ENCODE measurements around the gene HS2ST1.

DNA sequence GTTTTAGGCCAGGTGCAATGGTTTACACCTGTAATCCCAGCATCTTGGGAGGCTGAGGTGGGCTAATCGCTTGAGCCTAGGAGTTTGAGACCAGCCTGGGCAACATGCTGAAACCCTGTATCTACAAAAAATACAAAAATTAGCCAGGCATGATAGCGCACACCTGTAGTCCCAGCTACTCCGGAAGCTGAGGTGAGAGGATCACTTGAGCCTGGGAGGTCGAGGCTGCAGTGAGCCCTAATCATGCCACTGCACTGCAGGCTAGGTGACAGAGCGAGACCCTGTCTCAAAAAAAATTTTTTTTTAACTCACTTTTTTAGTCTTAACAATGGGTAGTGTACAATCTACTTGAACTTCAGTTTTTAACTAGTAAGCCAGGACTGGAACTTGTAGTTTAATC is 137.5 kb downstream of the HS2ST1 start:
- no peak for TF ChIP-seq EZH2 (IDR thresholded peaks at IDR 0.05; ENCODE audit: low read length, missing control alignments)
- TF ChIP-seq, protein P1, sequence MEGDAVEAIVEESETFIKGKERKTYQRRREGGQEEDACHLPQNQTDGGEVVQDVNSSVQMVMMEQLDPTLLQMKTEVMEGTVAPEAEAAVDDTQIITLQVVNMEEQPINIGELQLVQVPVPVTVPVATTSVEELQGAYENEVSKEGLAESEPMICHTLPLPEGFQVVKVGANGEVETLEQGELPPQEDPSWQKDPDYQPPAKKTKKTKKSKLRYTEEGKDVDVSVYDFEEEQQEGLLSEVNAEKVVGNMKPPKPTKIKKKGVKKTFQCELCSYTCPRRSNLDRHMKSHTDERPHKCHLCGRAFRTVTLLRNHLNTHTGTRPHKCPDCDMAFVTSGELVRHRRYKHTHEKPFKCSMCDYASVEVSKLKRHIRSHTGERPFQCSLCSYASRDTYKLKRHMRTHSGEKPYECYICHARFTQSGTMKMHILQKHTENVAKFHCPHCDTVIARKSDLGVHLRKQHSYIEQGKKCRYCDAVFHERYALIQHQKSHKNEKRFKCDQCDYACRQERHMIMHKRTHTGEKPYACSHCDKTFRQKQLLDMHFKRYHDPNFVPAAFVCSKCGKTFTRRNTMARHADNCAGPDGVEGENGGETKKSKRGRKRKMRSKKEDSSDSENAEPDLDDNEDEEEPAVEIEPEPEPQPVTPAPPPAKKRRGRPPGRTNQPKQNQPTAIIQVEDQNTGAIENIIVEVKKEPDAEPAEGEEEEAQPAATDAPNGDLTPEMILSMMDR (conservative IDR thresholded peaks at IDR 0.05 in 1 of 2, IDR thresholded peaks at IDR 0.05 in 1 of 2; ENCODE audit: low read depth in 1 of 2, low read length in 2 of 2) = no peak
